Spleen (tissue), 11 donors: Measurements from ENCODE around the gene KCP. TPM values are rescaled to one million over a fixed set of nuclear protein-coding genes. Genes with fewer than 3 reads are reported as not detected.

Experiments
- DNase-seq: peaks from one replicate; pipeline ENCODE4 v3.0.0-alpha.2; 2020
- H3K27ac ChIP-seq, 8 donors: fragments of 200-600 bp; sonication (generic) in 7 of 8; 1 replicate in 4 of 8; 2 replicates in 4 of 8; pipeline versions ENCODE4 v1.5.0 to v1.8.0; 2016 to 2021; ENCODE audit warnings: inconsistent platforms in 4 of 8, mild to moderate bottlenecking in 4 of 8, moderate library complexity in 1 of 8
- H3K27me3 ChIP-seq, 7 donors: fragments of 200-600 bp; sonication (generic) in 6 of 7; replicated peaks in 1 of 7; 1 replicate in 4 of 7; 2 replicates in 3 of 7; pipeline versions ENCODE4 v1.5.0 to v1.8.0; 2016 to 2021; ENCODE audit warnings: inconsistent platforms in 3 of 7, mild to moderate bottlenecking in 1 of 7
- H3K36me3 ChIP-seq, 6 donors: fragments of 200-600 bp; sonication (generic) in 5 of 6; 1 replicate in 4 of 6; 2 replicates in 2 of 6; pipeline versions ENCODE4 v1.5.0 to v1.8.0; 2016 to 2021; ENCODE audit warnings: inconsistent platforms in 2 of 6
- H3K4me1 ChIP-seq, 6 donors: fragments of 200-600 bp; sonication (generic) in 5 of 6; 1 replicate in 3 of 6; 2 replicates in 3 of 6; pipeline versions ENCODE4 v1.5.0 to v1.8.0; 2016 to 2021; ENCODE audit warnings: inconsistent platforms in 3 of 6
- H3K4me3 ChIP-seq, 8 donors: fragments of 200-600 bp; sonication (generic) in 7 of 8; 1 replicate in 4 of 8; 2 replicates in 4 of 8; pipeline versions ENCODE4 v1.5.0 to v1.8.0; 2016 to 2021; ENCODE audit warnings: inconsistent platforms in 4 of 8, mild to moderate bottlenecking in 4 of 8, moderate library complexity in 2 of 8
- H3K9me3 ChIP-seq, 8 donors: fragments of 200-600 bp; sonication (generic) in 7 of 8; 1 replicate in 4 of 8; 2 replicates in 4 of 8; pipeline versions ENCODE4 v1.5.0 to v1.8.0; 2016 to 2021; ENCODE audit warnings: inconsistent platforms in 4 of 8
- POLR2A ChIP-seq, 3 donors: fragments of 450-650 bp; IDR thresholded peaks; one replicate each; pipeline ENCODE4 v1.5.1; 2017; ENCODE audit warnings: antibody characterized with exemption in 3 of 3, mild to moderate bottlenecking in 1 of 3
- POLR2AphosphoS5 ChIP-seq, 3 donors: sonication (generic); formaldehyde crosslinking; IDR thresholded peaks; one replicate each; pipeline ENCODE4 v1.5.1; 2017; ENCODE audit warnings: antibody characterized with exemption in 3 of 3
- WGBS, 5 donors: extraction: QIAGEN DNeasy Blood & Tissue Kit in 3 of 5; methylation state at CpG; one replicate each; pipeline versions ENCODE4 v1.1.5 to v1.1.7; 2013 to 2018; 5-methylcytosine and 5-hydroxymethylcytosine counted together
- intact Hi-C: fragments of 100-400 bp; cut with DNase I; formaldehyde crosslinking; loops from one replicate; pipeline ENCODE4 v1.15.0; 2023; ENCODE audit warnings: low total_unique reads
- polyA plus RNA-seq, 3 donors: library from polyadenylated mRNA; stranded (reverse); fragments of 200-250 nt; gene quantifications; one replicate each; pipeline ENCODE4 v1.2.1, GENCODE V29; 2013
- total RNA-seq, 7 donors: library from RNA; depleted of rRNA in 3 of 7; stranded (reverse); fragments of >200 nt in 3 of 7; fragmentation: NEBNext Ultra II Directional in 4 of 7; extraction: Animal tissue kit (Norgen Biotek cat#: 25700) in 4 of 7; gene quantifications; one replicate each; pipeline versions ENCODE4 v1.1.0 to v1.2.1, GENCODE V29; 2016 to 2021
- TF ChIP-seq, protein P1 (sequence below), 11 experiments: fragments of 200-600 bp in 7 of 11; fragments of 450-650 bp in 4 of 11; sonication (generic) in 4 of 11; IDR thresholded peaks in 8 of 11; conservative IDR thresholded peaks in 3 of 11; 1 replicate in 7 of 11; 2 replicates in 4 of 11; pipeline versions ENCODE4 v1.4.0 to v1.8.0; 2016 to 2021; ENCODE audit warnings: antibody characterized with exemption in 11 of 11, inconsistent platforms in 4 of 11, mild to moderate bottlenecking in 1 of 11
- donor health status: healthy with polysubstance abuse.
- donor health status: DM: no; HTN: no; CAD: no; lungs with moderate emphysema.
- donor health status: DM: no; HTN: no; CAD: no.
- donor health status: Bipolar disorder and iron deficiency.
- donor health status: healthy.
- donor health status: DM: no; HTN: no; CAD: no.
- donor health status: DM: yes; HTN: yes; CAD: no.

Gene KCP
- total and polyA plus RNA-seq, 10 donors, result 0.06 to 2.1 (median 0.71) TPM

DNA sequence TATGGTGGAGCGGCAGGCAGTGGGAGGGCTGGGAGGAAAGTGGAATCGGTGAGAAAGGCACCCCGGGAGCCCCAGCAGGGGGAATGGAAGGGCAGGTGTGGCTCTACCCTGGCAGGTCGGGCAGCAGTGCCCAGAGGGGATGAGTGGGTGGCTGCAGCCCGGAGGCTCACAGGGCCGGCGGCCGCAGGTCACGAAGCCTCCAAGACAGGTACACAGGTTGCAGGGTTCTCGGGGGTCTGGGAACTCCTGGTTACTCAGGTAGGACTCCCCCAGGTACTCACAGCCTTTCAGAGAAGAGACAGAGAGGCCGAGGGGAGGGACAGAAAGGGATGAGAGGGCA, 21.8 kb downstream of the KCP start:
- peaks cover 0 to 22% (median 11%) of the 10 kb centered on the region in 6 donors for H3K4me1 ChIP-seq
- H3K27me3 ChIP-seq, result peaks cover 0 to 65% (median 13%) of the 10 kb centered on the region in 7 donors
- WGBS, 5 donors, result 79 to 92% (median 90%) methylated on average over 11 of the region's 11 CpGs
- no peaks in the 10 kb centered on the region for H3K36me3 ChIP-seq
- intact Hi-C loops, result loop anchor here (10.0 kb wide), 1 partner anchor 274 kb away; no protein-coding TSS in a partner anchor
- H3K27ac ChIP-seq, result no peak overlapping the region
- H3K9me3 ChIP-seq, result no peaks in the 10 kb centered on the region
- no peak overlapping the region for H3K4me3 ChIP-seq
- peak; percentile 64 for DNase-seq
- TF ChIP-seq POLR2AphosphoS5 (IDR thresholded peaks at IDR 0.05) (no peak), POLR2A (IDR thresholded peaks at IDR 0.05) (no peak)
- TF ChIP-seq, protein P1, sequence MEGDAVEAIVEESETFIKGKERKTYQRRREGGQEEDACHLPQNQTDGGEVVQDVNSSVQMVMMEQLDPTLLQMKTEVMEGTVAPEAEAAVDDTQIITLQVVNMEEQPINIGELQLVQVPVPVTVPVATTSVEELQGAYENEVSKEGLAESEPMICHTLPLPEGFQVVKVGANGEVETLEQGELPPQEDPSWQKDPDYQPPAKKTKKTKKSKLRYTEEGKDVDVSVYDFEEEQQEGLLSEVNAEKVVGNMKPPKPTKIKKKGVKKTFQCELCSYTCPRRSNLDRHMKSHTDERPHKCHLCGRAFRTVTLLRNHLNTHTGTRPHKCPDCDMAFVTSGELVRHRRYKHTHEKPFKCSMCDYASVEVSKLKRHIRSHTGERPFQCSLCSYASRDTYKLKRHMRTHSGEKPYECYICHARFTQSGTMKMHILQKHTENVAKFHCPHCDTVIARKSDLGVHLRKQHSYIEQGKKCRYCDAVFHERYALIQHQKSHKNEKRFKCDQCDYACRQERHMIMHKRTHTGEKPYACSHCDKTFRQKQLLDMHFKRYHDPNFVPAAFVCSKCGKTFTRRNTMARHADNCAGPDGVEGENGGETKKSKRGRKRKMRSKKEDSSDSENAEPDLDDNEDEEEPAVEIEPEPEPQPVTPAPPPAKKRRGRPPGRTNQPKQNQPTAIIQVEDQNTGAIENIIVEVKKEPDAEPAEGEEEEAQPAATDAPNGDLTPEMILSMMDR (IDR thresholded peaks at IDR 0.05 in 8 of 11, conservative IDR thresholded peaks at IDR 0.05 in 3 of 11), result no peak

DNA sequence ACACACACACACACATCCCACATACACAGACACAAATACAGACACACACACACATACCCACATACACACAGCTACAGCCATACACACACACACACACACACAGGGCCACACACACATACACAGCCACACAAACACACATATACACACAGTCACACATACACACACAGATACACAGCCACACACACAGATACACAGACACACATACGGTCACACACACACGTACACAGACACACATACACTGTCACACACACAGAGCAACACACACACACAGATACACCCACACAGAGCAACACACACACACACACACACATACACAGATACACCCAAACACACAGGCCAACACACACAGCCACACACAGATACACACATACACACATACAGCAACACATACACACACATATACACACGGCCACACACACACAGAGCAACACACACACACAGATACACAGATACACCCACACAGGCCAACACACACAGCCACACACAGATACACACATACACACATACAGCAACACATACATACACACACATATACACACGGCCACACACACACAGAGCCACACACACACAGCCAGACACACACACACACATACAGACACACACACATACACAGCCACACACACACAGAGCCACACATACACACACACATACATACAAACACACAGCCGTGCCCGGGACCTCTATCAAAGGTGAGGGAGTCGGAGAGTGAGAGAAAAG, 22.3 kb downstream of the KCP start:
- H3K9me3 ChIP-seq, result no peaks in the 10 kb centered on the region
- TF ChIP-seq, protein P1 (IDR thresholded peaks at IDR 0.05 in 8 of 11, conservative IDR thresholded peaks at IDR 0.05 in 3 of 11), result no peak
- TF ChIP-seq POLR2AphosphoS5 (IDR thresholded peaks at IDR 0.05) (no peak), POLR2A (IDR thresholded peaks at IDR 0.05) (no peak)
- no peak overlapping the region for H3K27ac ChIP-seq
- DNase-seq, result peak; percentile 7
- H3K27me3 ChIP-seq, result peaks cover 0 to 65% (median 13%) of the 10 kb centered on the region in 7 donors
- H3K4me1 ChIP-seq, result peaks cover 0 to 26% (median 13%) of the 10 kb centered on the region in 6 donors
- intact Hi-C loops, result loop anchor here (10.0 kb wide), 1 partner anchor 273 kb away; no protein-coding TSS in a partner anchor
- H3K4me3 ChIP-seq, result no peak overlapping the region
- 89 to 97% (median 91%) methylated on average over 7 of the region's 7 CpGs for WGBS, 5 donors
- no peaks in the 10 kb centered on the region for H3K36me3 ChIP-seq

DNA sequence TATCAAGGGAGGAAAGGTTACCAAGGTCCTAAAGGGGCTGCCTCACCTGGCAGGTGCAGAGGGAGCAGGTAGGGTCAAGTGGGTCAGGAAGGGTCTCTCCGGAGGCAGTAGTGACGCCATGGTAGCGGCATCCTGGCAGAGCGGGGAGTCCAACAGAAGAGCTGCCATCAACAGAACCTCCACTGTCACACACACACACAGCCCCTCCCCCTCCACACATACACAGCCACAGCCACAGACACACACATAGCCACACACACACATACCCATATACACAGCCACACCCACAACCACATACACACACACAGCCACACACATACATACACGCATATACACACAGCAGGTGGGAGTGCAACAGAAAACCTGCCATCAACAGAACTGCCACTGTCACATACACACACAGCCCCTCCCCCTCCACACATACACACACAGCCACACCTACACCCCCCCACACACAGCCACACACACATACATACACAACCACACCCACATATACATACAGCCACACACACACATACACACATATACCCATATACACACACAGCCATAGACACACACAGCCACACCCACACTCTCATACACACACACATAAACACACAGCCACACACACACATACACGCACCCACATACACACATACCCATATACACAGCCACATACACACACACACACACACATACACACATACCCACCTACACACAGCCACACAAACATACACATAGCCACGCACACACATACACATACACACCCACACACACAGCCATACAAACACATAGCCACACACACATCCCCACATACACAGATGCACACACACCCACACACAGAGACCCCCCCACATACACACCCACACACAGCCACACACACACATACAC, 23.1 kb downstream of the KCP start:
- TF ChIP-seq POLR2AphosphoS5 (IDR thresholded peaks at IDR 0.05) (no peak), POLR2A (IDR thresholded peaks at IDR 0.05) (no peak)
- TF ChIP-seq, protein P1 (IDR thresholded peaks at IDR 0.05 in 8 of 11, conservative IDR thresholded peaks at IDR 0.05 in 3 of 11), result no peak
- Histone ChIP-seq H3K27ac (no peak overlapping the region), H3K27me3 (peaks cover 0 to 63% (median 13%) of the 10 kb centered on the region in 7 donors), H3K9me3 (no peaks in the 10 kb centered on the region), H3K4me1 (peaks cover 0 to 26% (median 13%) of the 10 kb centered on the region in 6 donors), H3K36me3 (no peaks in the 10 kb centered on the region), H3K4me3 (no peak overlapping the region)
- WGBS, 5 donors, result 81 to 91% (median 85%) methylated on average over 7 of the region's 7 CpGs
- DNase-seq, result no peak
- intact Hi-C loops, result loop anchor here (10.0 kb wide), 1 partner anchor 273 kb away; no protein-coding TSS in a partner anchor
